HepG2 (cell line): Measurements from ENCODE around the gene GRID1. TPM values are rescaled to one million over a fixed set of nuclear protein-coding genes. Genes with fewer than 3 reads are reported as not detected.

ENCODE experiments used
- CBX2 ChIP-seq, 2 experiments: fragments of 200-600 bp in 1 of 2; sonication (generic); formaldehyde crosslinking in 1 of 2; IDR thresholded peaks; 2 replicates each; pipeline versions ENCODE4 v1.7.0 to v1.8.1; 2018 to 2022; ENCODE audit warnings: low read depth in 2 of 2, low read length in 1 of 2, mild to moderate bottlenecking in 1 of 2, missing genetic modification reagents in 1 of 2
- CENPX ChIP-seq: sonication (generic); formaldehyde crosslinking; IDR thresholded peaks from 2 replicates; pipeline ENCODE4 v1.9.0; 2021; ENCODE audit warnings: mild to moderate bottlenecking, missing genetic modification reagents, moderate library complexity
- EZH2 ChIP-seq: conservative IDR thresholded peaks from 2 replicates; pipeline ENCODE4 v1.6.1; 2012; ENCODE audit warnings: mild to moderate bottlenecking, low read depth, low read length, moderate library complexity
- GZF1 ChIP-seq: sonication (generic); formaldehyde crosslinking; IDR thresholded peaks from 2 replicates; pipeline ENCODE4 v1.5.1; 2020; ENCODE audit warnings: mild to moderate bottlenecking, missing genetic modification reagents
- IRX3 ChIP-seq: sonication (generic); formaldehyde crosslinking; IDR thresholded peaks from 2 replicates; pipeline ENCODE4 v1.8.1; 2023; ENCODE audit warnings: mild to moderate bottlenecking, low read depth, missing genetic modification reagents, borderline replicate concordance
- KAT8 ChIP-seq: IDR thresholded peaks from 2 replicates; pipeline ENCODE4 v1.6.1; 2016; ENCODE audit warnings: missing genetic modification reagents, missing compliant biosample characterization
- MTF1 ChIP-seq: sonication (generic); formaldehyde crosslinking; IDR thresholded peaks from 2 replicates; pipeline ENCODE4 v1.5.0; 2020; ENCODE audit warnings: missing genetic modification reagents
- NFE2L1 ChIP-seq: sonication (generic); formaldehyde crosslinking; IDR thresholded peaks from 2 replicates; pipeline ENCODE4 v1.4.0; 2020; ENCODE audit warnings: missing genetic modification reagents, mild to moderate bottlenecking, borderline replicate concordance
- REXO4 ChIP-seq: sonication (generic); formaldehyde crosslinking; IDR thresholded peaks from 2 replicates; pipeline ENCODE4 v1.8.0; 2022; ENCODE audit warnings: missing genetic modification reagents, mild to moderate bottlenecking, borderline replicate concordance
- SIX4 ChIP-seq: sonication (generic); formaldehyde crosslinking; IDR thresholded peaks from 2 replicates; pipeline ENCODE4 v1.4.0; 2020; ENCODE audit warnings: missing genetic modification reagents
- THAP11 ChIP-seq: IDR thresholded peaks from 2 replicates; pipeline ENCODE4 v1.6.1; 2016; ENCODE audit warnings: missing biosample characterization, missing genetic modification reagents
- ZFX ChIP-seq: sonication (generic); formaldehyde crosslinking; IDR thresholded peaks from 2 replicates; pipeline ENCODE4 v1.4.0; 2020; ENCODE audit warnings: mild to moderate bottlenecking, low read depth, missing genetic modification reagents, moderate library complexity
- ZNF101 ChIP-seq: sonication (generic); formaldehyde crosslinking; IDR thresholded peaks from 2 replicates; pipeline ENCODE4 v1.4.0; 2020; ENCODE audit warnings: mild to moderate bottlenecking, low read depth, missing genetic modification reagents, borderline replicate concordance
- ZNF121 ChIP-seq: sonication (generic); formaldehyde crosslinking; IDR thresholded peaks from 2 replicates; pipeline ENCODE4 v1.5.0; 2020; ENCODE audit warnings: mild to moderate bottlenecking, missing genetic modification reagents
- ZNF746 ChIP-seq: sonication (generic); formaldehyde crosslinking; IDR thresholded peaks from 2 replicates; pipeline ENCODE4 v1.8.0; 2022; ENCODE audit warnings: mild to moderate bottlenecking, missing genetic modification reagents
- polyA plus RNA-seq, 8 experiments: library from polyadenylated mRNA; depleted of rRNA in 3 of 8; stranded (reverse) in 7 of 8; unstranded in 1 of 8; fragments of >200 nt; fragmentation: Illumina TruSeq in 4 of 8; extraction: Trizol in 4 of 8; gene quantifications; 2 replicates each; pipeline versions ENCODE4 v1.2.1 to v1.2.3, GENCODE V29; 2011 to 2016; ENCODE audit warnings: low read depth in 4 of 8, missing spikeins in 1 of 8, mixed read lengths in 1 of 8; ENCODE audit not compliant: insufficient read depth in 1 of 8
- total RNA-seq, 5 experiments: library from RNA; depleted of rRNA; stranded (reverse); fragments of >200 nt; fragmentation: Illumina TruSeq; extraction: Trizol; gene quantifications; 2 replicates each; pipeline ENCODE4 v1.2.3, GENCODE V29; 2016; ENCODE audit warnings: low read depth in 1 of 5
- TF ChIP-seq, protein P1 (sequence below): fragments of 450-650 bp; IDR thresholded peaks from 2 replicates; pipeline ENCODE4 v1.6.1; 2017; ENCODE audit warnings: mild to moderate bottlenecking
- TF ChIP-seq, protein P2 (sequence below): sonication (generic); formaldehyde crosslinking; conservative IDR thresholded peaks from 2 replicates; pipeline ENCODE4 v1.8.1; 2023; ENCODE audit warnings: missing genetic modification reagents
- TF ChIP-seq, protein P3 (sequence below): sonication (generic); formaldehyde crosslinking; IDR thresholded peaks from 2 replicates; pipeline ENCODE4 v1.8.1; 2023; ENCODE audit warnings: mild to moderate bottlenecking, missing genetic modification reagents, borderline replicate concordance
- TF ChIP-seq, protein P4 (sequence below): sonication (generic); formaldehyde crosslinking; IDR thresholded peaks from 2 replicates; pipeline ENCODE4 v1.8.0; 2022; ENCODE audit warnings: missing genetic modification reagents, mild to moderate bottlenecking, moderate library complexity, borderline replicate concordance
- TF ChIP-seq, protein P5 (sequence below): sonication (generic); formaldehyde crosslinking; IDR thresholded peaks from 2 replicates; pipeline ENCODE4 v1.8.1; 2023; ENCODE audit warnings: mild to moderate bottlenecking, missing genetic modification reagents
- TF ChIP-seq, protein P6 (sequence below): sonication (generic); formaldehyde crosslinking; IDR thresholded peaks from 2 replicates; pipeline ENCODE4 v1.4.0; 2020; ENCODE audit warnings: low read depth, mild to moderate bottlenecking, missing genetic modification reagents

The GRID1 gene
- total and polyA plus RNA-seq, 2 of the 13 experiments (the other 11 are each of a cell fraction or from before 2014, with no cell fraction given), result 0.05 TPM; not detected in 1

DNA sequence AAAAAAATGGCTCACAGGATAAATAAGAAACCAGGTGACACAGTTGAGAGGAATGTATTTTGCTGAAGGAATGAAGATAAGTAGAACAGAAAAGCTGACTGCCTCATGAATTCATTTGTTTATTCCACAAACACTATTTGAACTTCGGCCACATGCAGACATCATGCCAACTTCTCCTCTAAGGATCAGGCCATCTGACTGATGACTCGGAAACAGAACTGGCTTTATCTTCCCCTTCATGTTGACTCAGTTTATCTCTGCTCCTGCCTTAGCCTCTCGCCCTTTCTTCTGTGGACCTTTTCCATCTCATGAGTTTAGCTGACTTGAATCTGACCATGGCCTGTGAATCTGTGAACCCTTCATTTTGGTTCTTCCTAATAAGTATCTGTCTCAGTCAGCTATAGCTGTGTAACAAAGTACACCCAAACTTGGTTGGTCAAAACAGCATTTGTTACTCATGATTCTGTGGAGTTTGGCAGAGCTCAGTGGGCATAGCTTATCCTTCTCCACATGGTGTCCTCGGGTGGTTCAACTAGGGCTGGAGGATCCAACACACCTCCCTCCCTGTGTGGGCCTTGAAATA is 44.0 kb upstream of the GRID1 start (continued):
- no peak for TF ChIP-seq ZNF121
- no peak for TF ChIP-seq KAT8 (CRISPR knock-in tag)
- TF ChIP-seq GZF1 (CRISPR knock-in tag), result no peak
- TF ChIP-seq IRX3 (CRISPR knock-in tag), result no peak
- TF ChIP-seq MTF1 (CRISPR knock-in tag), result no peak
- TF ChIP-seq CBX2 (IDR thresholded peaks at IDR 0.05; ENCODE audit: low read depth, low read length), result no peak
- TF ChIP-seq CBX2 (CRISPR knock-in tag; IDR thresholded peaks at IDR 0.05; ENCODE audit: low read depth), result no peak
- TF ChIP-seq NFE2L1 (CRISPR knock-in tag), result no peak
- no peak for TF ChIP-seq ZNF746
- TF ChIP-seq, protein P1, sequence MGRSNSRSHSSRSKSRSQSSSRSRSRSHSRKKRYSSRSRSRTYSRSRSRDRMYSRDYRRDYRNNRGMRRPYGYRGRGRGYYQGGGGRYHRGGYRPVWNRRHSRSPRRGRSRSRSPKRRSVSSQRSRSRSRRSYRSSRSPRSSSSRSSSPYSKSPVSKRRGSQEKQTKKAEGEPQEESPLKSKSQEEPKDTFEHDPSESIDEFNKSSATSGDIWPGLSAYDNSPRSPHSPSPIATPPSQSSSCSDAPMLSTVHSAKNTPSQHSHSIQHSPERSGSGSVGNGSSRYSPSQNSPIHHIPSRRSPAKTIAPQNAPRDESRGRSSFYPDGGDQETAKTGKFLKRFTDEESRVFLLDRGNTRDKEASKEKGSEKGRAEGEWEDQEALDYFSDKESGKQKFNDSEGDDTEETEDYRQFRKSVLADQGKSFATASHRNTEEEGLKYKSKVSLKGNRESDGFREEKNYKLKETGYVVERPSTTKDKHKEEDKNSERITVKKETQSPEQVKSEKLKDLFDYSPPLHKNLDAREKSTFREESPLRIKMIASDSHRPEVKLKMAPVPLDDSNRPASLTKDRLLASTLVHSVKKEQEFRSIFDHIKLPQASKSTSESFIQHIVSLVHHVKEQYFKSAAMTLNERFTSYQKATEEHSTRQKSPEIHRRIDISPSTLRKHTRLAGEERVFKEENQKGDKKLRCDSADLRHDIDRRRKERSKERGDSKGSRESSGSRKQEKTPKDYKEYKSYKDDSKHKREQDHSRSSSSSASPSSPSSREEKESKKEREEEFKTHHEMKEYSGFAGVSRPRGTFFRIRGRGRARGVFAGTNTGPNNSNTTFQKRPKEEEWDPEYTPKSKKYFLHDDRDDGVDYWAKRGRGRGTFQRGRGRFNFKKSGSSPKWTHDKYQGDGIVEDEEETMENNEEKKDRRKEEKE, result no peak
- TF ChIP-seq, protein P2, sequence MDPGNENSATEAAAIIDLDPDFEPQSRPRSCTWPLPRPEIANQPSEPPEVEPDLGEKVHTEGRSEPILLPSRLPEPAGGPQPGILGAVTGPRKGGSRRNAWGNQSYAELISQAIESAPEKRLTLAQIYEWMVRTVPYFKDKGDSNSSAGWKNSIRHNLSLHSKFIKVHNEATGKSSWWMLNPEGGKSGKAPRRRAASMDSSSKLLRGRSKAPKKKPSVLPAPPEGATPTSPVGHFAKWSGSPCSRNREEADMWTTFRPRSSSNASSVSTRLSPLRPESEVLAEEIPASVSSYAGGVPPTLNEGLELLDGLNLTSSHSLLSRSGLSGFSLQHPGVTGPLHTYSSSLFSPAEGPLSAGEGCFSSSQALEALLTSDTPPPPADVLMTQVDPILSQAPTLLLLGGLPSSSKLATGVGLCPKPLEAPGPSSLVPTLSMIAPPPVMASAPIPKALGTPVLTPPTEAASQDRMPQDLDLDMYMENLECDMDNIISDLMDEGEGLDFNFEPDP (CRISPR knock-in tag), result no peak
- TF ChIP-seq SIX4, result no peak
- no peak for TF ChIP-seq THAP11 (CRISPR knock-in tag)
- TF ChIP-seq ZFX (CRISPR knock-in tag), result no peak
- TF ChIP-seq CENPX (CRISPR knock-in tag), result no peak
- no peak for TF ChIP-seq EZH2
- TF ChIP-seq ZNF101, result no peak
- TF ChIP-seq, protein P3, sequence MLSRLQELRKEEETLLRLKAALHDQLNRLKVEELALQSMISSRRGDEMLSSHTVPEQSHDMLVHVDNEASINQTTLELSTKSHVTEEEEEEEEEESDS (CRISPR knock-in tag), result no peak
- TF ChIP-seq, protein P4, sequence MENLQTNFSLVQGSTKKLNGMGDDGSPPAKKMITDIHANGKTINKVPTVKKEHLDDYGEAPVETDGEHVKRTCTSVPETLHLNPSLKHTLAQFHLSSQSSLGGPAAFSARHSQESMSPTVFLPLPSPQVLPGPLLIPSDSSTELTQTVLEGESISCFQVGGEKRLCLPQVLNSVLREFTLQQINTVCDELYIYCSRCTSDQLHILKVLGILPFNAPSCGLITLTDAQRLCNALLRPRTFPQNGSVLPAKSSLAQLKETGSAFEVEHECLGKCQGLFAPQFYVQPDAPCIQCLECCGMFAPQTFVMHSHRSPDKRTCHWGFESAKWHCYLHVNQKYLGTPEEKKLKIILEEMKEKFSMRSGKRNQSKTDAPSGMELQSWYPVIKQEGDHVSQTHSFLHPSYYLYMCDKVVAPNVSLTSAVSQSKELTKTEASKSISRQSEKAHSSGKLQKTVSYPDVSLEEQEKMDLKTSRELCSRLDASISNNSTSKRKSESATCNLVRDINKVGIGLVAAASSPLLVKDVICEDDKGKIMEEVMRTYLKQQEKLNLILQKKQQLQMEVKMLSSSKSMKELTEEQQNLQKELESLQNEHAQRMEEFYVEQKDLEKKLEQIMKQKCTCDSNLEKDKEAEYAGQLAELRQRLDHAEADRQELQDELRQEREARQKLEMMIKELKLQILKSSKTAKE (CRISPR knock-in tag), result no peak
- no peak for TF ChIP-seq REXO4 (CRISPR knock-in tag)
- TF ChIP-seq, protein P5, sequence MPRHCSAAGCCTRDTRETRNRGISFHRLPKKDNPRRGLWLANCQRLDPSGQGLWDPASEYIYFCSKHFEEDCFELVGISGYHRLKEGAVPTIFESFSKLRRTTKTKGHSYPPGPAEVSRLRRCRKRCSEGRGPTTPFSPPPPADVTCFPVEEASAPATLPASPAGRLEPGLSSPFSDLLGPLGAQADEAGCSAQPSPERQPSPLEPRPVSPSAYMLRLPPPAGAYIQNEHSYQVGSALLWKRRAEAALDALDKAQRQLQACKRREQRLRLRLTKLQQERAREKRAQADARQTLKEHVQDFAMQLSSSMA, result no peak
- TF ChIP-seq, protein P6, sequence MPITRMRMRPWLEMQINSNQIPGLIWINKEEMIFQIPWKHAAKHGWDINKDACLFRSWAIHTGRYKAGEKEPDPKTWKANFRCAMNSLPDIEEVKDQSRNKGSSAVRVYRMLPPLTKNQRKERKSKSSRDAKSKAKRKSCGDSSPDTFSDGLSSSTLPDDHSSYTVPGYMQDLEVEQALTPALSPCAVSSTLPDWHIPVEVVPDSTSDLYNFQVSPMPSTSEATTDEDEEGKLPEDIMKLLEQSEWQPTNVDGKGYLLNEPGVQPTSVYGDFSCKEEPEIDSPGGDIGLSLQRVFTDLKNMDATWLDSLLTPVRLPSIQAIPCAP (CRISPR knock-in tag), result no peak
